Measurements from ENCODE around the gene RGS6. TPM values are rescaled to one million over a fixed set of nuclear protein-coding genes. Genes with fewer than 3 reads are reported as not detected.

Gene RGS6
- total RNA-seq, 2 experiments from 2014 or later: not detected

DNA sequence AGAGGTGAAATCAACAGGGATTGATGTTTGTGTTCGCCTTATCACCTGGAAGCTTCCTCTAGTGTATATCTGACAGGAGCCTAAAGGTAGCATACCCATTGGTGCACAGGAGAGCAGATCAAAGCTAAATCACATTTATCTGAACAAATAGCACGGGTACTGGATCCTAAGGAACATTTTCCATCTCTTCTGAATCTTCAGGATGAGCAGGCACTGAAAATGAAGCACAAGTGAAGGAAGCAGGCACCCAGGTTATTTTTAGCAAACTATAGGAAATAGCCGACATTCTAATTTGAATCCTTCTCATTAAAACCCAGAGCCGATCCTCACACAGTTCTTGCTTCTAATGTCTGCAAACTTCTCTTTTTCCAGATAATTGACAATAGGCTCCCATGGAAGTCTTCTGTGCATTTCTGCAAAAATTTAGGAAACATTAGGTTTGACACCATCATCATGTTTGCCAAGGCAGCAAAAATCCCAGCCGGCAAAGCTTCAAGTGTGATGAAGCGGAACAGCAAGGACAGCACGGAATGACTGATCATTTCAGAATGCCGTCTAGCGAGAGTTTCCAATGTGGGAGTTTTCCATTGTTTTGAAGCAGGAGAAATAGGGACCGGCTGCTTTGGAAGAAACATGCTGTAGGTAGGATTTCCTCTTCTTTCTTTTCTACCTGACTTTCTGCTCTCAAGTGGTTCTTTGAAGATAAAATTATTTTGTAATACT is 24.3 kb upstream of the RGS6 start:
- no peak overlapping the region for H3K4me2 ChIP-seq (ENCODE audit: low read length)
- intact Hi-C loops (cut with micrococcal nuclease; ENCODE audit: unreplicated experiment): no loop called here
- no TSS peak for BruUV-seq (replicated peaks)
- TF ChIP-seq, protein P1, sequence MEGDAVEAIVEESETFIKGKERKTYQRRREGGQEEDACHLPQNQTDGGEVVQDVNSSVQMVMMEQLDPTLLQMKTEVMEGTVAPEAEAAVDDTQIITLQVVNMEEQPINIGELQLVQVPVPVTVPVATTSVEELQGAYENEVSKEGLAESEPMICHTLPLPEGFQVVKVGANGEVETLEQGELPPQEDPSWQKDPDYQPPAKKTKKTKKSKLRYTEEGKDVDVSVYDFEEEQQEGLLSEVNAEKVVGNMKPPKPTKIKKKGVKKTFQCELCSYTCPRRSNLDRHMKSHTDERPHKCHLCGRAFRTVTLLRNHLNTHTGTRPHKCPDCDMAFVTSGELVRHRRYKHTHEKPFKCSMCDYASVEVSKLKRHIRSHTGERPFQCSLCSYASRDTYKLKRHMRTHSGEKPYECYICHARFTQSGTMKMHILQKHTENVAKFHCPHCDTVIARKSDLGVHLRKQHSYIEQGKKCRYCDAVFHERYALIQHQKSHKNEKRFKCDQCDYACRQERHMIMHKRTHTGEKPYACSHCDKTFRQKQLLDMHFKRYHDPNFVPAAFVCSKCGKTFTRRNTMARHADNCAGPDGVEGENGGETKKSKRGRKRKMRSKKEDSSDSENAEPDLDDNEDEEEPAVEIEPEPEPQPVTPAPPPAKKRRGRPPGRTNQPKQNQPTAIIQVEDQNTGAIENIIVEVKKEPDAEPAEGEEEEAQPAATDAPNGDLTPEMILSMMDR (conservative IDR thresholded peaks at IDR 0.05; ENCODE audit: low read length): no peak
- no peak for TF ChIP-seq EZH2phosphoT487 (IDR thresholded peaks at IDR 0.05; ENCODE audit: borderline replicate concordance, low read depth, low read length)
- H4K20me1 ChIP-seq (ENCODE audit: insufficient read depth, low read length): no peaks in the 10 kb centered on the region
- POLR2A ChIA-PET: no interaction called here
- no peaks in the 10 kb centered on the region for H3K9me2 ChIP-seq (ENCODE audit: insufficient read depth, low read length)
- H3K27ac ChIP-seq (ENCODE audit: low read depth, low read length, poor library complexity, severe bottlenecking): no peak overlapping the region
- H3K36me3 ChIP-seq (ENCODE audit: insufficient read depth, low read length): no peaks in the 10 kb centered on the region
- CTCF ChIA-PET (ENCODE audit: unreplicated experiment): no interaction called here
- H3K79me2 ChIP-seq (ENCODE audit: insufficient read depth, low read depth, low read length): no peaks in the 10 kb centered on the region
- H3K4me3 ChIP-seq (ENCODE audit: low read depth, low read length, poor library complexity, severe bottlenecking): no peak overlapping the region
- DNase-seq (ENCODE audit: low spot score): no peak
- no peak overlapping the region for H2AFZ ChIP-seq (ENCODE audit: low read length)
- no peaks in the 10 kb centered on the region for H3K4me1 ChIP-seq (ENCODE audit: insufficient read depth, low read length, poor library complexity, severe bottlenecking)
- no peaks in the 10 kb centered on the region for H3K9me3 ChIP-seq (ENCODE audit: low read length)

DNA sequence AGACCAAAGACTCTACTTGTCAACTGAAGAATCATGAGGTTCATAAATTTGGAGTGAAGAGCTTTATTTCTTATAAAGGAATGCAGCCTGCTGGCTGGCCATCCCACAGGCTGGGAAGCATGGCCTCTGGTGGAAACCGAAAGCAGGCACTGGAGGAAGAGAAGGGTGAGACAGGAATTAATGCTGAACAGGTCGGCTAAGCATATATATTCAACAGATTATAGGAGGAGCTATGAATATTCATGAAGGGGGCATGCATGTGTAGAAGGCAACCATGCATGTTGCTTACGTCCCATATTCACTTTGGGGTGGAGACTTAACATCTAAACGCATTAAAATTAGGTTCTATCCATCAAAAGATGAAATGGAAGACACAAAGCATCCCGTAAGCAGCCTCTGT is 20.6 kb upstream of the RGS6 start:
- no peak overlapping the region for H3K4me3 ChIP-seq (ENCODE audit: low read depth, low read length, poor library complexity, severe bottlenecking)
- H3K9me2 ChIP-seq (ENCODE audit: insufficient read depth, low read length): no peaks in the 10 kb centered on the region
- intact Hi-C loops (cut with micrococcal nuclease; ENCODE audit: unreplicated experiment): no loop called here
- H3K79me2 ChIP-seq (ENCODE audit: insufficient read depth, low read depth, low read length): no peaks in the 10 kb centered on the region
- H3K4me1 ChIP-seq (ENCODE audit: insufficient read depth, low read length, poor library complexity, severe bottlenecking): no peaks in the 10 kb centered on the region
- H2AFZ ChIP-seq (ENCODE audit: low read length): no peak overlapping the region
- H3K36me3 ChIP-seq (ENCODE audit: insufficient read depth, low read length): no peaks in the 10 kb centered on the region
- ChIA-PET CTCF (ENCODE audit: unreplicated experiment) (no interaction called here), POLR2A (no interaction called here)
- TF ChIP-seq EZH2phosphoT487 (IDR thresholded peaks at IDR 0.05; ENCODE audit: borderline replicate concordance, low read depth, low read length): no peak
- TF ChIP-seq, protein P1 (conservative IDR thresholded peaks at IDR 0.05; ENCODE audit: low read length): no peak
- no TSS peak for BruUV-seq (replicated peaks)
- no peak for DNase-seq (ENCODE audit: low spot score)
- H3K9me3 ChIP-seq (ENCODE audit: low read length): no peaks in the 10 kb centered on the region
- H3K4me2 ChIP-seq (ENCODE audit: low read length): no peak overlapping the region
- H3K27ac ChIP-seq (ENCODE audit: low read depth, low read length, poor library complexity, severe bottlenecking): no peak overlapping the region
- H4K20me1 ChIP-seq (ENCODE audit: insufficient read depth, low read length): no peaks in the 10 kb centered on the region

GRCh38 chr14:71913342-71913741 is 18.9 kb upstream of the RGS6 start:
- Histone ChIP-seq H4K20me1 (ENCODE audit: insufficient read depth, low read length) (no peaks in the 10 kb centered on the region), H3K9me2 (ENCODE audit: insufficient read depth, low read length) (no peaks in the 10 kb centered on the region), H3K4me1 (ENCODE audit: insufficient read depth, low read length, poor library complexity, severe bottlenecking) (no peaks in the 10 kb centered on the region), H3K36me3 (ENCODE audit: insufficient read depth, low read length) (no peaks in the 10 kb centered on the region), H3K4me3 (ENCODE audit: low read depth, low read length, poor library complexity, severe bottlenecking) (no peak overlapping the region), H3K27ac (ENCODE audit: low read depth, low read length, poor library complexity, severe bottlenecking) (no peak overlapping the region), H2AFZ (ENCODE audit: low read length) (no peak overlapping the region), H3K4me2 (ENCODE audit: low read length) (no peak overlapping the region), H3K79me2 (ENCODE audit: insufficient read depth, low read depth, low read length) (no peaks in the 10 kb centered on the region), H3K9me3 (ENCODE audit: low read length) (no peaks in the 10 kb centered on the region)
- TF ChIP-seq, protein P1 (conservative IDR thresholded peaks at IDR 0.05; ENCODE audit: low read length): no peak
- no peak for TF ChIP-seq EZH2phosphoT487 (IDR thresholded peaks at IDR 0.05; ENCODE audit: borderline replicate concordance, low read depth, low read length)
- no TSS peak for BruUV-seq (replicated peaks)
- CTCF ChIA-PET (ENCODE audit: unreplicated experiment): no interaction called here
- no peak for DNase-seq (ENCODE audit: low spot score)
- intact Hi-C loops (cut with micrococcal nuclease; ENCODE audit: unreplicated experiment): no loop called here
- POLR2A ChIA-PET: interaction anchor here (0.7 kb wide), 1 partner anchor 32 kb away, joined by 3 read pairs; no protein-coding TSS in a partner anchor

Data from OCI-LY7 (cell line).